GM21367 (cell line): Measurements from ENCODE around the gene TNRC6A.
"Not testable (repeated sequence)": the region's sequence is repeated elsewhere in the genome, so short reads cannot be mapped to it uniquely, and the experiment has no call there.

Experiments
- ATAC-seq: cut with Tn5 transposase; IDR thresholded peaks from one replicate; pipeline ENCODE4 v1.9.1; 2021; ENCODE audit not compliant: unreplicated experiment

TNRC6A gene

DNA sequence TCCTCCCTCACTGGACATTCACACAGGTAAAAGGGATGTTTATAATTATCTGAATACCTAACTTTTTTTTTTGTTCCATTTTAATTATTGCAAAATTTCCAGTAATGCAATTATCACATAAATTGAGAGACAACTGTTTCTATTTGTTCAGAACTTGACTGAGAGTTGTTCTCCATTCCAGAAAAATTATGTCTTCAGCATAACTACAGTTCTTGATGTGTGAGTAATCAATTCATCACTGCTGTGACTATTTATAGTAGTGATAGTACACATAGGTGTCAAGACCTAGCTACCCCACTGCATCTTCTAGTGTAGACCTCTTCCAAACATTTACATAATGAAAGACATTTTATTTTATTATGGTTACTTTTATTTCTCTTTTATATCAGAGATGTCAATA, 5.8 kb upstream of the TNRC6A start:
- ATAC-seq, result no peak

DNA sequence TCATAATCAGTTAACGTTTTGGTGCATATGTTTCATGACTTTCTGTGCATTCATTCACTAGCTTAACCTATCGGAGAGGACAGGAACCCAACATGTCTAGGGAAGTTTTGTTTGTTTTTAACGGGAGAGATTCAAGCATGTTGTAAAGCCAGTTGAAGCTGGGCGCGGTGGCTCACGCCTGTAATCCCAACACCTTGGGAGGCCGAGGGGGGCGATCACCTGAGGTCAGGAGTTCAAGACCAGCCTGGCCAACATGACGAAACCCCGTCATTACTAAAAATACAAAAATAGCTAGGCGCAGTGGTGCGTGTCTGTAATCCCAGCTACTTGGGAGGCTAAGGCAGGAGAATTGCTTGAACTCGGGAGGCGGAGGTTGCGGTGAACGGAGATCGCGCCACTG, 1.4 kb upstream of the TNRC6A start:
- ATAC-seq, result no peak

DNA sequence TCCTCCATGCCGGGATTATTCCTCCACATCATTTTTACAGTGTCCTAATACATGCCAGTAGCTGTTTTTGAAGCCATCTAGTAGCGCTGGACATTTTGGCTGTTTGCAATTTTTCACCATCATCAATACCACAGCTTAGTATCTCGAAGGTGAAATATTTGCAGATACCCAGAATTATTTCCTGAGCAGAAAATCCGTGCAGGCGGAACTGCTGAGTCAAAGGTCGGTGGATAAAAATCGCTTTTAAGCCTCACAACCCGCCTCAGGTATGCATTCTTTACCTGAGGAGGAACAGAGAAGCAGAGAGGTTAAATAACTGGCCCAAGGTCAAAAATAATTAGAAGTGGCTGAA, 584 bp upstream of the TNRC6A start:
- no peak for ATAC-seq

DNA sequence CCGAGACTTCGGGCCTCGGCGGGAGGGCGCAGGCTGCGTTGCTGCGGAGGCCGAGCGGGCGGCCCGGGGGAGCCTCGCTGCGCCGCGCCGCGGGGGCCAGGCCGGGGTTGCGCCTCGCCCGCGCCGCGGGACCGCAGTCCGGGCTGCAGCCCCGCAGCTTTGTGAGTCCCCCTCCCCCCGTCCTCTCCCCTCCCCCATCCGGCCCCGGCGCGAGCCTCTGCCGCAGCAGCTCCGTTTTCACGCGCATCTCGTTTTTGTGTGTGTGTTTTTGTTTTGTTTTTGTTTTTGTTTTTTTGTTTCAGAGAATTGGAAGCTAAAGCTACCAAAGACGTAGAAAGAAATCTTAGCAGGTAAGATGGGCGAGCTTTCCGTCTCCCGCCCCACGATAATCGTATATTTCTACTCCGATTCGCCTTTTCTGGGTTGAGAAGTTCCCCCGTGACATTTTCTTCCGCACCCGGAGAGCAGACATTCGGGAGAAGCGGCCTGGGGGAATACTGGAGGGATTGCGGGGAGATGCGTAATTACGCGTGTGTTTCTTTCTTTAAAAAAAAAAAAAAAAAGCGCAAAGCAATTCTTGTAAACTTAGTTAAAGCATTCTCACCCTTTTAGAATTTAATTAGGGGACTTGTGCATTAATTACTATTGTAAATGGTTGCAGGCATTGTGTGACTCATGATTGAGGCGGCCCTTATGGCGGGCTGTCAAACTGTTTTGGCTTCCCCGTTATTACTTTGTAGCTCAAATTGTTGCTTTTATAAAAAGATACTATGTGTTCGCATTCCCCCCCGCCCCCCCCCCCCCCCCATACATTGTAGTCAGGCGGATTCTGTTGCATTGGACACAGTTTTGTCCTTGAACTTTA, 732 bp downstream of the TNRC6A start:
- ATAC-seq, result no peak

DNA sequence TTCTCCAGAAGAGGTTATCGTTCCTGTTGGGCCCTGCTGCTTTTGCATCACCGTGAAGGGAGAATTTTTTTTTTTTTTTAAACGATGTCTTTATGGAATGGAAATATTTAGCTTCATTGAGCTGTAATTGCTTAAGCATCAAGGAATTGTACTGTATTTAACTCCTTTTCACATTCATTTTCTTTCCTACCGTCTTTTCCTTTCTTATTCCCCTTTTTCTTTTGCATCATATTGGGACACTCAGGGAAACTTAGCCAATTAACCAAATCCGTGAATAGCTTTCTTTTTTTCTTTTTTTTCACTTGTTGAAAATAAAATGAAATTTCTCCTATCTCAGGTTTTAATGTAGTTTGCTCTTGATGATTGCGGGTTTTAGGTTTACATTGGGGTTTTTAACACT, 1.5 kb downstream of the TNRC6A start:
- ATAC-seq, result no peak

DNA sequence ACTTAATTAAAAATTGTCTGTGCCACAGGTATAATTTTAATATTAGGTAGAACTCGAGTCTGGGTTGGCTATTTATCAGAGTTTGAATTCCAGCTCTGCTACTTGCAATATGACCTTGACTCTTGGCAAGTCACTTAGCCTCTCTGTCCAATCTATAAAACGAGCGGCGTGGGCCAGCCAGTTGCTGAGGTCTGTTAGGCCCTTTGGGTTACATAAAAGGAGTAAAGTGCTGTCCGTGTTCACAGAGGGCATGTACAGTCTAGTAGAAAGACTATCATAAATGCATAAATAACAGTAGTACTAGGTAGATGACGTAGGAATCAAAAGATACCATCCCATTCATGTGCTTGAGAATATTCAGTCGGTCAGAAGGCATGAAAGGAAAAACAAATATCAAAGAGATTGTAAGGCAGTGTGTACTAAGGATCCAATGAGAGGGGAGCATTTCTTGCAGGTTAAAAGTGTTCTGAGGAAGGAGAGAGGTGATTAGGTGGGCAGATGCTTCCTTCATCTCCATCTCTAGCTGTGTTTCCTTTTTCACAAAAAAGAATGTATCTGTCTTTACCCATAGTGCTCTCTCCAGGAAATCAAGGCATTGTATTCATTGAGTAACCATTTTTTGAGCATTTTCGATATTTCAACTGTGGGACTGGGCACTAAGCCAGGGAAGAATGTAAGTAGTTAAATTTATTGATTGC, 2.4 kb downstream of the TNRC6A start:
- no peak for ATAC-seq

DNA sequence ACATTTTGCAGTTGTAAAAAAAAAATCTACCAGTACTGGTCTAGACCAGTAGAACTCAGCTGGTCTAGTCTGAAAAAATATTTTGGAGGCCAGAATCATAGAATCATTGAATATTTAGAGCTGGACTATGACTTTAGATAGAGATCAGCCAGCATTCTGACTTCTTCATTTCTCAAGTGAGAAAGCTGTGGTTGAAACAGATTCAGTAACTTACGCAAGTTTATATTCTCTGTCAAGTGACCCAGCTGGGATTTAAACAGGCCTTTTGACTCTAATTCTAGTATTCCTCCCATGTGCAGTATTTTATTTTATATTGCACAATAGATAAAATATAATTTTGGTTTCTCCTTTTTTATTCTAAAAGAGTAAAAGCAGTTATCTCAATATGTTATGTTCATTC, 4.9 kb downstream of the TNRC6A start:
- no peak for ATAC-seq

DNA sequence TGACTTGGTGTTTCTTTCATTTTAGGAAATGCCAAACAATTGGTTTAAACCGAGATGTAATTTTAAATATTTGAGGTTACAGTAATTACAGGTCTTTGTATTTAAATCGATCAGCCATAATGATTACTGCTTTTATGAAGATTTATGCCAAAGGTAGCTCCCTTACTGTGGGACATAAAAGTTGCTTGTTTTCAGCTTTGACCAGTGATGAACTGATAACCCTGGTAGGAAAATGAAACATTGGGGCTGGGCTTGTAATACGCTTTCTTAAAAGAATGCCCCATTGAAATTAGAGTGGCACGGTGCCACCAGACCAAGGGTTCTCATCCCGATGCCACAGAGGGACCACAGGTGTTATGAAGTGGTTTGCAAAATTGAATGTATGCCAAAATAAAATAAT, 7.3 kb downstream of the TNRC6A start:
- ATAC-seq, result no peak

DNA sequence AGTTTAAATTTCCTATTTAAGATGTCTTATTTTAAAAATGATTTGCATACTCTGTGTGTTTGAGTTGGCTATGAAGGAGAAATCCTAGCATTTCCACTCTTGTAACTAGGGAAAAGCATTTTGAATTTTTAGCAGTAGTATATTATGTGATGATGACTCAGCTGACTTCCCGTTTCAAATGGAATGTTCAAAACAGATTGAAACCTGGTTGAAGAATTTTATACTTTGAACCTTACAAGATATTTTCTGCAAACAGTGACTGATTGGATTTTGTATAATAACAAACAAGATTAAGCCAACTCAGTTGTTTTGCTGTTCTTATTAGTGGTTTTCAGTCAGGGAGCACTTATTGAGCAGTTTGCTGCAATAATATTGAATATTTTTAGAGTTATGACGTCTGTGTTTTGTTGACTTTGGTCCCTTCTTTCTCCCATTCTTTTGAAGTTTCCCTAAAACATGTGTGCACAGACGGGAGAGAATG, 8.0 kb downstream of the TNRC6A start:
- no peak for ATAC-seq

DNA sequence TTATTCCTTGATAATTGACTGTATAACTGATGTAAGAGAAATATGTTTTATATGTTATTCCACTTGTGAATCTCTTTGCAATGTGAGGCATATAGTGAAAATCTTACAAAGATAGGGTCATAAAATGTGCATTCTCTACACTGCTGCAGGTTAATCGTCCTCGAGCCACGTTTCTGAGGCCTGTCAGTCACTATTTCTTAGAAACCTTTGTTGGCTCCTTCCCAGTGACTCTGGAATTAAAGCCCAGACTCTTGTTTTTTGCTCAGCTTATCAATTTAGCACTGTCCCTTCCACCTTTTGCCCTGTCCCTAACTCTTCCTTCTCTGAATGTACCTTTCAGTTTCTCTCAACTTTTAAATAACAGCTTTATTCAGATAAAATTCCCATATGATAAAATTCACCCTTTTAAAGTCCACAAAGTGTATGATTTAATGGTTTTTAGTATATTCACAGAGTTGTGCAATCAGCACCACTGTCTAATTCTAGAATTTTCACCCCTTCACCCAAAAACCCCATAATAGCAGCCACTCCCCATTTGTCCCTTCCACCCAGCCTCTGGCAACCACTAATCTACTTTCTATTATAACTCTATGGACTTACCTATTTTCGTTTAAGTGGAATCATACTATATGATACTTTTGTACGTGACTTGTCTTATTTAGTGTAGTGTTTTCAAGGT, 8.6 kb downstream of the TNRC6A start:
- no peak for ATAC-seq

DNA sequence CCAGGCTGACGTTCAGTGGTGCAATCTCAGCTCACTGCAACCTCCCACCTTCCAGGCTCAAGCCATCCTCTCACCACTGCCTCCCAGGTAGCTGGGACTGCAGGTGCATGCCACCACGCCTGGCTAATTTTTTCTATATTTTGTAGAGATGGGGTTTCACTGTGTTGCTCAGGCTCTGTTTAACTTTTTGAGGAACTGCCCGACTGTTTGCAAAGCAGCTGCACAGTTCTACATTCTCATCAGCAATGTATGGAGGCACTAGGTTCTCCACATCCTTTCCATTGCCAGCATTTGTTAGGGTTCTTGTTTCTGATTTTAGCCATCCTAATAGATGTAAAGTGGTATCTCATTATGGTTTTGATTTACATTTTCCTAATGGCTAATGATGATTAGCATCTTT, 9.4 kb downstream of the TNRC6A start:
- no peak for ATAC-seq

DNA sequence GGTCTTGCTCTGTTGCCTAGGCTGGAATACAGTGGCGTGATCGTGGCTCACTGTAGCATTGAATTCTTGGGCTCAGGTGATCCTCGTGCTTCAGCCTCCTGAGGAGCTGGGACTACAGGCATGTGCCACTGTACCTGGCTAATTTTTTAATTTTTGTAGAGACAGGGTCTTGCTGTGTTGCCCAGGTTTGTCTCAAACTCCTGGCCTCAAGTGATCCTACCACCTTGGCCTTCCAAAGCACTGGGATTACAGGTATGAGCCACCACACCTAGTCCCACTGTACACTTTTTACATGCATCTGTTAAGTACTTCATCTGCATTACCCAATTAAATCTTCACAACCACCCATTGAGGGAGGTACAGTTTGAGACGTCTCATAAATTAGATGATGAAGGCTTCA, 12.4 kb downstream of the TNRC6A start:
- ATAC-seq, result no peak

DNA sequence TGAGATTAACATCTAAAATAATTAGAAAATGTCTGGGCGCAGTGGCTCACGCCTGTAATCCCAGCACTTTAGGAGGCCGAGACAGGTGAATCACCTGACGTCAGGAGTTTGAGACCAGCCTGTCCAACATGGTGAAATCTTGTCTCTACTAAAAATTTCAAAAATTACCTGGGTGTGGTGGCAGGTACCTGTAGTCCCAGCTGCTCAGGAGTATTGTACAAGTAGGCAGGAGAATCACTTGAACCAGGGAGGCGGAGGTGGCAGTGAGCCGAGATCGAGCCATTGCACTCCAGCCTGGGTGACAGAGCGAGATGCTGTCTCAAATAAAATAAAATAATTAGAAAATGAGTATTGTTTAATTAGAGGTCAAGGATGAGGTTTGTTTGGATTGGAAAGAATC, 13.2 kb downstream of the TNRC6A start:
- ATAC-seq, result not testable (repeated sequence)

DNA sequence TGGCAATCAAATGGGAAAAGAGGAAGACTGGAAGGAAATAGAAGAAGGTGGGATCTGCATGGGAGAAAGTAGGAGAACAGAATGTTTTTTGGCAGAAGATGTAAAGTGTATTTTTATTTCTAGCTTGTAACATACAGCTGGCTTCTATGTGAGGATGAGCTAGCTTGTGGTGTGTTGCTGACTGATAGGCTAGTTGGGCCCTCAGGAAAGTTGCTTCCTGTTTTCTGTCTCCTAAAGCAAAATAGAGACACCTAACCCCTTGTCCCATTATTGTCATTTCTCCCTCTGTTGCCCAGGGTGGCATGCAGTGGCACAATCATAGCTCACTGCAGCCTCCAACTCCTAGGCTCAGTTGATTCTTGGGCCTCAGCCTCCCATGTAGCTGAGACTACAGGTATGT, 15.9 kb downstream of the TNRC6A start:
- no peak for ATAC-seq

DNA sequence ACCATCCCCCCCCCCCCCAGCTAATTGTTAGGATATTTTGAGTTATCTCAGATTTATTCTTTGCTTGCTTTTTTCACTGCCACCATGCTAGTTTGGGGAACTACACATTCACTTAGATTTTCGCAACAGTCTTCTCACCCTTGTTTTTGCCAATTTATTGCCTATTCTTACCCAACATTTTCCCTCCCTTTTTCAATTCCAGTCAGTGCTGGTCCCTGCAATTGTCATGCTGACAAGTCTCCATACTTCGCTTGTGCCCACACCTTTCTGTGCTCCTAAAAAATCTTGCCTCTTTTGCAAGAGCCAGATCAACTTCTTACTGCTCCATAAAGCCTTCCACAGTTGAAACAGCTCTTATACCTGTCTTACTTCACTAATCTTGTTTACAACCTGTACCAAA, 16.3 kb downstream of the TNRC6A start:
- no peak for ATAC-seq

DNA sequence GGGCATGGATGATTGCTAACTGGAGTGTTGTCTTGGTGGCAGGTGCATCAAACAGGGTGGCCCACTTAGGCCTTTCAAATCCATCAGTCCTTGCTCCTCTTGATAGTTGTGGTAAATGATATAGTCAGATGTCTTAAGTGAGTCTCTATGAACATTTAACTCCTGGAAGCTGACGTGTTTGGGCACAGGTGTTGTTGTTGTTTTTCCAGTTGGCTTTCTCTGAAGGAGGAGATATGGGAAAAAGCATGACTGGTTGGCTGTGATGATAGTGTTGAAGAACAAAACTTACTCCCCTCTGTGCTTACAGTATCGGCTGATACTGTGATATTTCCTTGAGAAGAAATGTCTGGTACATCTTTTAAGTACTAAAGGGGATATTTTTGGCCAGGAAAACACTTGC, 18.0 kb downstream of the TNRC6A start:
- no peak for ATAC-seq

DNA sequence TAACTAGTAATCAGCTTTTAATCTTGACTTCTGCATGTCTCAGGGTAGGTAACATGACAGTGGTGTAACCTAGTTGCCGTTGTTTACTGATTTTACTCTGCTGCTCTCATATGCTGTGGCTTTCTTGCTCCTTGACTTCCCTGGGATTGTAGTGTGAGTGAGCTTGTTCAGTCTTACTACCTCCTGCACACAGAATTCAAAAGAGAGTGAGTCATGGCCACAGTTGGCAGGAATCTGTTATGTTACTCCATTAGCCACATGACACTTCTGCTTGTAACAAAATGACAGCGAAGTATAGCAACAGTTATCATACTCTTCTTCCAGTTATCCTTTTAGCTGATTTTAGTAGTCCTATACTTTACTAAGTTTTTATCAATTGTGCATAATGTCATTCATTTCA, 18.8 kb downstream of the TNRC6A start:
- no peak for ATAC-seq

DNA sequence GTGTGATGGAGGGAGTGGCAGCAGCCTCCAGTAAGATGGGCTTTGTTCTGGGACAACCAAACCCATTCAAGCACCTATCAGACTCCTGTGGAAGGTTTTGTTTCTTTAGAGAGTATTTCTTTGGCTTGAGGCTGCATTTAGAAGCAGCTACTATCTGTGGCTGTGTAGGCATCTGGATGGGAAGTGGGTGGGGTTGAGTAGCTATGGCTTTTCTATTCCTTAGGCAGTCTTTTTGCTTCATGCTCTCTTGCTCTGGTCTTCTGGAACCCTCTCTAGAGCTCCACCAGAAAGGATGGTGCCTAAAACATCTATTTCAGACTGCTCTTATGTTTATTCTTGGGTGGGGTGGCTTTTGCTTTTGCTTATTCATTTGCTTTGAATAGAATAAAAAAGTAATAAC, 19.9 kb downstream of the TNRC6A start:
- no peak for ATAC-seq

DNA sequence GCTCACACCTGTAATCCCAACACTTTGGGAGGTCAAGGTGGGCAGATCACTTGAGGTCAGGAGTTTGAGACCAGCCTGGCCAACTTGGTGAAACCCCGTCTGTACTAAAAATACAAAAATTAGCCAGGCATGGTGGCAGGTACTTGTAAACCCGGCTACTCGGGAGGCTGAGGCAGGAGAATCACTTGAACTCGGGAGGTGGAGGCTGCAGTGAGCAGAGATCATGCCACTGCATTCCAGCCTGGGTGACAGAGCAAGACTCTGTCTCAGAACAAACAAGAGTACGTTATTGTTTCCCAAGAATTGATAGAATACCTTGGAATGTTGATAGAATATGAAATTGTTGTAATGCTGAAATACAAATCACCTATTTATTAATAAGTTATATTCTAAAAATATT, 20.4 kb downstream of the TNRC6A start:
- ATAC-seq, result not testable (repeated sequence)

DNA sequence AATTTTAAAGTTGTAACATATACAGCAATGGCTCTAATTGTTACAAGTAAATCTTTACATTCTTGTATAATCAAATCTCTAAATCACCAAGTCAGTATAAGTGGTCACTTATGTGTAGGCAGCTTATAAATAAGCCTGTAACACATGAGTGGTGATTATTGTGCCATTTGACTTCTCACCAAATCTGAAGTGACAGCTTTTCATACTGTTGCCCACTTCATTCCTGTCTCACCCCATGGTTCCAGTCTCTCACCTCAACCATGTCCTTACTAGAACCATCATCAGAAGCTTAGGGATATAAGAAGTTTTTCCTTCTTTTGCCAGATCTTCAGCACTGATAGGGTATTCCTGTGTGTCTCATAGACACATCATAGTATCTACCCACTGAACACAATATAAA, 23.5 kb downstream of the TNRC6A start:
- no peak for ATAC-seq

DNA sequence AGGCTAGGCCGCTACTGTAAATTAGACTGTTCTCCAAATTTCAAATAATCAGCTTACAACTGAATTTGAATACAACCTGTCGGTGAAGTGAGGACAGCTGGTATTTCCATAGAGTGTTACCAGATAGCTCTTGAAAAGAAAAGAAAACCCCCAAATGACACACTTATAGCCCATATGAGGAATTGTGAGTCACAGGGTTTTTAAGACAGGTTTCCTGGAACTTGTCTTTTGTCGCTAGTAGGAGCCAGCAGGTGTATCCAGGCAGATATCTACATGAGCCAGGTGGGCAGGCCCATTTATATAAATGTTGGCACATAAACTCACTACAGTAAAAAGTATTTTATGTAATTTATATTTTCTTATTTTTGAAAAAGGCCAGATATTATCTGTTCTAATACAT, 24.0 kb downstream of the TNRC6A start:
- ATAC-seq, result no peak

DNA sequence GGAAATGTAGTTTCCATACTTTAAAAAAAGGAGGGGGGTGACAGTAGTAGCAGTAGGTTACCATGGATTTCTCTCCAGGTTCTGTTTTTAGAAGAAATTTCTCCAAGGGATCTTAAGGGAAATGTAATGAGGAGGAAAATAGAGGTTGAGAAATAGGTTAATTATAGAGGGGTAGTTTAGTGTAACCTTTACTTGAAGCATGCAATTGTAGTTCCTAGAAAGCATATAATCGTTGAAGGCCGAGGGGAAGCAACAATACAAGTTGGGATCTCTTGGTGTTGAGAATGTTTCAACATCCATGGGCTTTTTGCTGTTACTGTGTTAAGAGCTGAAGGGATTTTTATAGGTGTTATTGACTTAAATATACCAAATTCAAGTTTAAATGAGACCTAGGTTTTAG, 25.1 kb downstream of the TNRC6A start:
- ATAC-seq, result no peak
